OCI-LY1 (cell line): ENCODE measurements around the gene ARHGAP27.
"Not testable (repeated sequence)": the region's sequence is repeated elsewhere in the genome, so short reads cannot be mapped to it uniquely, and the experiment has no call there.

ENCODE experiments used
- EZH2 ChIP-seq: fragments of 200-600 bp; sonication (generic), shearing (Covaris generic); IDR thresholded peaks from 2 replicates; pipeline ENCODE4 v1.8.0; 2017; ENCODE audit warnings: borderline replicate concordance, mixed run types, mild to moderate bottlenecking, antibody characterized with exemption, low read length, moderate library complexity, mixed read lengths
- TF ChIP-seq, protein P1 (sequence below): fragments of 200-600 bp; sonication (generic), shearing (Covaris generic); IDR thresholded peaks from 2 replicates; pipeline ENCODE4 v1.5.1; 2017; ENCODE audit warnings: mild to moderate bottlenecking, antibody characterized with exemption, low read length, moderate library complexity, mixed read lengths

- TF ChIP-seq, protein P1, sequence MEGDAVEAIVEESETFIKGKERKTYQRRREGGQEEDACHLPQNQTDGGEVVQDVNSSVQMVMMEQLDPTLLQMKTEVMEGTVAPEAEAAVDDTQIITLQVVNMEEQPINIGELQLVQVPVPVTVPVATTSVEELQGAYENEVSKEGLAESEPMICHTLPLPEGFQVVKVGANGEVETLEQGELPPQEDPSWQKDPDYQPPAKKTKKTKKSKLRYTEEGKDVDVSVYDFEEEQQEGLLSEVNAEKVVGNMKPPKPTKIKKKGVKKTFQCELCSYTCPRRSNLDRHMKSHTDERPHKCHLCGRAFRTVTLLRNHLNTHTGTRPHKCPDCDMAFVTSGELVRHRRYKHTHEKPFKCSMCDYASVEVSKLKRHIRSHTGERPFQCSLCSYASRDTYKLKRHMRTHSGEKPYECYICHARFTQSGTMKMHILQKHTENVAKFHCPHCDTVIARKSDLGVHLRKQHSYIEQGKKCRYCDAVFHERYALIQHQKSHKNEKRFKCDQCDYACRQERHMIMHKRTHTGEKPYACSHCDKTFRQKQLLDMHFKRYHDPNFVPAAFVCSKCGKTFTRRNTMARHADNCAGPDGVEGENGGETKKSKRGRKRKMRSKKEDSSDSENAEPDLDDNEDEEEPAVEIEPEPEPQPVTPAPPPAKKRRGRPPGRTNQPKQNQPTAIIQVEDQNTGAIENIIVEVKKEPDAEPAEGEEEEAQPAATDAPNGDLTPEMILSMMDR, result not testable (repeated sequence)
- not testable (repeated sequence) for TF ChIP-seq EZH2
Observed at GRCh38 chr17:45451660-45452059, 19.0 kb upstream of the ARHGAP27 start.
